B cell (primary cell): ENCODE measurements around the gene CACNA2D3. TPM values are rescaled to one million over a fixed set of nuclear protein-coding genes. Genes with fewer than 3 reads are reported as not detected.

Experiments
- ATAC-seq: fragments of 200-7000 bp; cut with Tn5 transposase; one replicate; pipeline ENCODE4 v1.10.0; 2021; ENCODE audit warnings: low read depth, mild to moderate bottlenecking, moderate number of reproducible peaks, moderate library complexity
- CTCF ChIA-PET: fragments of 350-600 bp; sonication (Branson Sonifier 250); formaldehyde crosslinking; loops from one replicate; lab custom pipeline; 2021; ENCODE audit warnings: antibody characterized with exemption, inconsistent platforms; lab: Charles Lee
- POLR2A ChIA-PET: fragments of 350-600 bp; sonication (Branson Sonifier 250); formaldehyde crosslinking; loops from one replicate; lab custom pipeline; 2021; ENCODE audit warnings: antibody characterized with exemption; lab: Charles Lee
- DNase-seq: peaks from one replicate; pipeline ENCODE4 v3.0.0; 2013
- H2AFZ ChIP-seq: 2 replicates; pipeline ENCODE4 v1.6.1; 2012; ENCODE audit warnings: mild to moderate bottlenecking, low read depth, low read length; ENCODE audit not compliant: insufficient read depth, poor library complexity, severe bottlenecking
- H3K27ac ChIP-seq, 2 donors: 1 replicate in 1 of 2; 2 replicates in 1 of 2; pipeline ENCODE4 v1.5.1; 2012 to 2013; ENCODE audit warnings: low read length in 2 of 2, mild to moderate bottlenecking in 2 of 2, moderate library complexity in 1 of 2
- H3K27me3 ChIP-seq, 4 experiments: fragments of 200-600 bp in 1 of 4; sonication (generic) in 1 of 4; replicated peaks in 1 of 4; 1 replicate in 2 of 4; 2 replicates in 2 of 4; pipeline versions ENCODE4 v1.6.1 to v1.7.0; 2013 to 2016; ENCODE audit warnings: low read length in 3 of 4, mild to moderate bottlenecking in 2 of 4, mixed read lengths in 1 of 4, moderate library complexity in 1 of 4; ENCODE audit not compliant: insufficient read depth in 4 of 4, control insufficient read depth in 3 of 4; ENCODE audit errors: control extremely low read depth in 1 of 4
- H3K36me3 ChIP-seq, 2 experiments: replicated peaks in 1 of 2; 1 replicate in 1 of 2; 2 replicates in 1 of 2; pipeline versions ENCODE4 v1.6.1 to v1.7.1; 2013; ENCODE audit warnings: low read length in 1 of 2; ENCODE audit not compliant: insufficient read depth in 2 of 2, control insufficient read depth in 1 of 2; ENCODE audit errors: control extremely low read depth in 1 of 2, extremely low read depth in 1 of 2
- H3K4me1 ChIP-seq, 2 donors: fragments of 200-600 bp in 1 of 2; sonication (generic) in 1 of 2; 1 replicate in 1 of 2; 2 replicates in 1 of 2; pipeline versions ENCODE4 v1.5.1 to v1.6.1; 2013 to 2017; ENCODE audit warnings: low read length in 2 of 2; ENCODE audit not compliant: control insufficient read depth in 2 of 2, insufficient read depth in 2 of 2
- H3K4me2 ChIP-seq: replicated peaks from 2 replicates; pipeline ENCODE3; 2012; ENCODE audit warnings: mild to moderate bottlenecking, low read depth, low read length; ENCODE audit not compliant: poor library complexity, severe bottlenecking
- H3K4me3 ChIP-seq, 5 experiments: fragments of 200-600 bp in 1 of 5; sonication (generic) in 1 of 5; 1 replicate in 3 of 5; 2 replicates in 2 of 5; pipeline versions ENCODE4 v1.5.1 to v1.7.0; 2011 to 2016; ENCODE audit warnings: low read length in 4 of 5, mild to moderate bottlenecking in 4 of 5, low read depth in 2 of 5, control low read depth in 1 of 5, moderate library complexity in 1 of 5; ENCODE audit not compliant: insufficient read depth in 1 of 5; ENCODE audit errors: control extremely low read depth in 1 of 5, extremely low read depth in 1 of 5
- H3K79me2 ChIP-seq: fragments of 200-600 bp; sonication (generic); one replicate; pipeline ENCODE4 v1.6.0; 2016; ENCODE audit warnings: low read length; ENCODE audit not compliant: control insufficient read depth, insufficient read depth
- H3K9ac ChIP-seq: fragments of 200-600 bp; sonication (generic); 2 replicates; pipeline ENCODE4 v1.6.1; 2017; ENCODE audit warnings: mild to moderate bottlenecking, low read length, moderate library complexity
- H3K9me3 ChIP-seq, 3 donors: one replicate each; pipeline versions ENCODE4 v1.6.1 to v1.7.1; 2013; ENCODE audit warnings: low read length in 2 of 3; ENCODE audit not compliant: control insufficient read depth in 2 of 3, insufficient read depth in 1 of 3; ENCODE audit errors: control extremely low read depth in 1 of 3
- H4K20me1 ChIP-seq: 2 replicates; pipeline ENCODE4 v1.6.0; 2012; ENCODE audit warnings: mild to moderate bottlenecking, low read length; ENCODE audit not compliant: insufficient read depth, control insufficient read depth, poor library complexity, severe bottlenecking
- H3K27ac Mint-ChIP-seq: one replicate; pipeline ENCODE4 v1.8.0; 2021; ENCODE audit warnings: mixed read lengths
- H3K27me3 Mint-ChIP-seq: one replicate; pipeline ENCODE4 v1.8.0; 2021; ENCODE audit warnings: mixed read lengths
- H3K4me1 Mint-ChIP-seq: one replicate; pipeline ENCODE4 v1.8.0; 2021; ENCODE audit warnings: mixed read lengths
- H3K4me3 Mint-ChIP-seq: one replicate; pipeline ENCODE4 v1.8.0; 2021; ENCODE audit warnings: mixed read lengths
- H3K9me3 Mint-ChIP-seq: one replicate; pipeline ENCODE4 v1.8.0; 2022; ENCODE audit warnings: mixed read lengths; ENCODE audit not compliant: insufficient read depth
- EZH2 ChIP-seq: IDR thresholded peaks from 2 replicates; pipeline ENCODE4 v1.6.1; 2012; ENCODE audit warnings: borderline replicate concordance, low read depth, mild to moderate bottlenecking, moderate library complexity, low read length; ENCODE audit not compliant: insufficient read depth, poor library complexity, severe bottlenecking
- WGBS: methylation state at CpG from one replicate; pipeline ENCODE4 v1.1.5; 2013; ENCODE audit warnings: missing lambda C conversion rate; ENCODE audit not compliant: insufficient coverage; 5-methylcytosine and 5-hydroxymethylcytosine counted together
- intact Hi-C: fragments of 100-400 bp; cut with micrococcal nuclease; formaldehyde crosslinking; loops from one replicate; pipeline ENCODE4 v1.10.0; 2022
- polyA plus RNA-seq: library from polyadenylated mRNA; depleted of rRNA; stranded (reverse); fragments of >200 nt; gene quantifications from 2 replicates; pipeline ENCODE4 v1.2.3, GENCODE V29; 2012
- total RNA-seq, 2 donors: library from RNA; stranded (reverse); fragments of 120-200 nt in 1 of 2; gene quantifications; 1 replicate in 1 of 2; 2 replicates in 1 of 2; pipeline versions ENCODE4 v1.2.3 to v1.2.4, GENCODE V29; 2013 to 2022
- TF ChIP-seq, protein P1 (sequence below): fragments of 200-600 bp; IDR thresholded peaks from one replicate; pipeline ENCODE4 v1.8.0; 2022; ENCODE audit warnings: antibody characterized with exemption, mild to moderate bottlenecking

CACNA2D3 gene
- total and polyA plus RNA-seq, 2 donors (not counting 1 experiment from before 2014, with no cell fraction given): not detected

DNA sequence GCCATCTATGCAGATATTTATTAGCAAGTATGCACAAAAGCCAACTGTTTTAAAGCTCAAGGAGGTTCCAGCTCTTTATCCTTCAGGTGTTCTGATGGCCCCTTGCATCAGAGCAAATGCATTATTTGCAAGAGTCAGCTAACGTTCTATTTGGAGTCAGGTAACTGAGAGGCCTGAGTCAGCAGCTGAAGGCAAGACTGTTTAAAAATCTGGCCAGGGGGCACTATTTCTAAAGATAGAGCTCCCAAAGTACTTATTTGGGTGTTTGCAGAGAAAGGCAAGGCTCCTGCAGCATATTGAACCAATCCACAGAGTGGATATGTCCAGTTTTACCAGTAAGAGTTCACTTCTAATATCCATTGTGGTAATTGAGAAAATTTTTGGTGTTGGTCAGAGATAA is 659.4 kb downstream of the CACNA2D3 start:
- no peak overlapping the region for H3K4me3 ChIP-seq
- H3K9me3 ChIP-seq: no peaks in the 10 kb centered on the region
- H3K9ac ChIP-seq: no peak overlapping the region
- H4K20me1 ChIP-seq: no peaks in the 10 kb centered on the region
- ChIA-PET POLR2A (no interaction called here), CTCF (no interaction called here)
- H2AFZ ChIP-seq: no peak overlapping the region
- no peak overlapping the region for H3K4me2 ChIP-seq
- no peaks in the 10 kb centered on the region for H3K4me1 ChIP-seq
- no peak for DNase-seq
- no peak overlapping the region for H3K27ac Mint-ChIP-seq
- 79% methylated on average over 1 of the region's 1 CpG for WGBS
- no peaks in the 10 kb centered on the region for H3K27me3 ChIP-seq
- intact Hi-C loops: no loop called here
- H3K9me3 Mint-ChIP-seq: peaks cover 1% of the 10 kb centered on the region
- no peaks in the 10 kb centered on the region for H3K4me1 Mint-ChIP-seq
- no peaks in the 10 kb centered on the region for H3K27me3 Mint-ChIP-seq
- ATAC-seq: no peak
- no peak overlapping the region for H3K4me3 Mint-ChIP-seq
- TF ChIP-seq, protein P1, sequence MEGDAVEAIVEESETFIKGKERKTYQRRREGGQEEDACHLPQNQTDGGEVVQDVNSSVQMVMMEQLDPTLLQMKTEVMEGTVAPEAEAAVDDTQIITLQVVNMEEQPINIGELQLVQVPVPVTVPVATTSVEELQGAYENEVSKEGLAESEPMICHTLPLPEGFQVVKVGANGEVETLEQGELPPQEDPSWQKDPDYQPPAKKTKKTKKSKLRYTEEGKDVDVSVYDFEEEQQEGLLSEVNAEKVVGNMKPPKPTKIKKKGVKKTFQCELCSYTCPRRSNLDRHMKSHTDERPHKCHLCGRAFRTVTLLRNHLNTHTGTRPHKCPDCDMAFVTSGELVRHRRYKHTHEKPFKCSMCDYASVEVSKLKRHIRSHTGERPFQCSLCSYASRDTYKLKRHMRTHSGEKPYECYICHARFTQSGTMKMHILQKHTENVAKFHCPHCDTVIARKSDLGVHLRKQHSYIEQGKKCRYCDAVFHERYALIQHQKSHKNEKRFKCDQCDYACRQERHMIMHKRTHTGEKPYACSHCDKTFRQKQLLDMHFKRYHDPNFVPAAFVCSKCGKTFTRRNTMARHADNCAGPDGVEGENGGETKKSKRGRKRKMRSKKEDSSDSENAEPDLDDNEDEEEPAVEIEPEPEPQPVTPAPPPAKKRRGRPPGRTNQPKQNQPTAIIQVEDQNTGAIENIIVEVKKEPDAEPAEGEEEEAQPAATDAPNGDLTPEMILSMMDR: no peak
- no peak for TF ChIP-seq EZH2
- no peaks in the 10 kb centered on the region for H3K36me3 ChIP-seq
- no peak overlapping the region for H3K27ac ChIP-seq
- H3K79me2 ChIP-seq: no peaks in the 10 kb centered on the region

DNA sequence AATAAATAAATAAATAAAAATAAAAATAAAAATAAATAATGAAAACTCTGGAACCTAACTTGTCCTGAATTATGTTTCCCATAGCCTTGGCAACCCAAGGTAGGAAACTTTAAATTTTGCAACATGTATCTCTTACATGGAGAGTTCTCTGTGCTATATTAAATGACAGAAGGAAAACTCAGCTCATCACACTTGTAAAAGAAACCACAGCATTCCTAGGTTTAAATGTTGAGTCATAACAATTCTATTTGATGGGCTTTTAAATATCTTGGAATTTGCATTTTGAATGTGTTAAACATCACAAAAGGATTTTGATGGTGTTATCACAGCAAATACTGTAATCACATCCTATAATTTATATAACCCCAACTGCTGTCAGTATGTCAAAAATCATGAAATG is 661.3 kb downstream of the CACNA2D3 start:
- Histone ChIP-seq H3K4me1 (no peaks in the 10 kb centered on the region), H3K4me2 (no peak overlapping the region), H3K9ac (no peak overlapping the region), H3K27me3 (no peaks in the 10 kb centered on the region), H3K9me3 (no peaks in the 10 kb centered on the region), H3K27ac (no peak overlapping the region), H4K20me1 (no peaks in the 10 kb centered on the region), H3K4me3 (no peak overlapping the region), H2AFZ (no peak overlapping the region), H3K79me2 (no peaks in the 10 kb centered on the region), H3K36me3 (no peaks in the 10 kb centered on the region)
- peaks cover 1% of the 10 kb centered on the region for H3K9me3 Mint-ChIP-seq
- intact Hi-C loops: no loop called here
- H3K27ac Mint-ChIP-seq: no peak overlapping the region
- TF ChIP-seq, protein P1: no peak
- no peak for TF ChIP-seq EZH2
- H3K4me3 Mint-ChIP-seq: no peak overlapping the region
- POLR2A ChIA-PET: no interaction called here
- no peaks in the 10 kb centered on the region for H3K4me1 Mint-ChIP-seq
- ATAC-seq (no peak), DNase-seq (no peak)
- CTCF ChIA-PET: no interaction called here
- no peaks in the 10 kb centered on the region for H3K27me3 Mint-ChIP-seq
